Spleen (tissue), 11 donors: ENCODE data around the gene CREB1. TPM values are rescaled to one million over a fixed set of nuclear protein-coding genes. Genes with fewer than 3 reads are reported as not detected.
A peak's percentile ranks its signal among the peaks of the same experiment; 100 is the strongest.
"Not testable (repeated sequence)": the region's sequence is repeated elsewhere in the genome, so short reads cannot be mapped to it uniquely, and the experiment has no call there.

Experiments used
- DNase-seq: peaks from one replicate; pipeline ENCODE4 v3.0.0-alpha.2; 2020
- H3K27ac ChIP-seq, 8 donors: fragments of 200-600 bp; sonication (generic) in 7 of 8; 1 replicate in 4 of 8; 2 replicates in 4 of 8; pipeline versions ENCODE4 v1.5.0 to v1.8.0; 2016 to 2021; ENCODE audit warnings: inconsistent platforms in 4 of 8, mild to moderate bottlenecking in 4 of 8, moderate library complexity in 1 of 8
- H3K27me3 ChIP-seq, 7 donors: fragments of 200-600 bp; sonication (generic) in 6 of 7; replicated peaks in 1 of 7; 1 replicate in 4 of 7; 2 replicates in 3 of 7; pipeline versions ENCODE4 v1.5.0 to v1.8.0; 2016 to 2021; ENCODE audit warnings: inconsistent platforms in 3 of 7, mild to moderate bottlenecking in 1 of 7
- H3K36me3 ChIP-seq, 6 donors: fragments of 200-600 bp; sonication (generic) in 5 of 6; 1 replicate in 4 of 6; 2 replicates in 2 of 6; pipeline versions ENCODE4 v1.5.0 to v1.8.0; 2016 to 2021; ENCODE audit warnings: inconsistent platforms in 2 of 6
- H3K4me1 ChIP-seq, 6 donors: fragments of 200-600 bp; sonication (generic) in 5 of 6; 1 replicate in 3 of 6; 2 replicates in 3 of 6; pipeline versions ENCODE4 v1.5.0 to v1.8.0; 2016 to 2021; ENCODE audit warnings: inconsistent platforms in 3 of 6
- H3K4me3 ChIP-seq, 8 donors: fragments of 200-600 bp; sonication (generic) in 7 of 8; 1 replicate in 4 of 8; 2 replicates in 4 of 8; pipeline versions ENCODE4 v1.5.0 to v1.8.0; 2016 to 2021; ENCODE audit warnings: inconsistent platforms in 4 of 8, mild to moderate bottlenecking in 4 of 8, moderate library complexity in 2 of 8
- H3K9me3 ChIP-seq, 8 donors: fragments of 200-600 bp; sonication (generic) in 7 of 8; 1 replicate in 4 of 8; 2 replicates in 4 of 8; pipeline versions ENCODE4 v1.5.0 to v1.8.0; 2016 to 2021; ENCODE audit warnings: inconsistent platforms in 4 of 8
- POLR2A ChIP-seq, 3 donors: fragments of 450-650 bp; IDR thresholded peaks; one replicate each; pipeline ENCODE4 v1.5.1; 2017; ENCODE audit warnings: antibody characterized with exemption in 3 of 3, mild to moderate bottlenecking in 1 of 3
- POLR2AphosphoS5 ChIP-seq, 3 donors: sonication (generic); formaldehyde crosslinking; IDR thresholded peaks; one replicate each; pipeline ENCODE4 v1.5.1; 2017; ENCODE audit warnings: antibody characterized with exemption in 3 of 3
- WGBS, 5 donors: extraction: QIAGEN DNeasy Blood & Tissue Kit in 3 of 5; methylation state at CpG; one replicate each; pipeline versions ENCODE4 v1.1.5 to v1.1.7; 2013 to 2018; 5-methylcytosine and 5-hydroxymethylcytosine counted together
- intact Hi-C: fragments of 100-400 bp; cut with DNase I; formaldehyde crosslinking; loops from one replicate; pipeline ENCODE4 v1.15.0; 2023; ENCODE audit warnings: low total_unique reads
- polyA plus RNA-seq, 3 donors: library from polyadenylated mRNA; stranded (reverse); fragments of 200-250 nt; gene quantifications; one replicate each; pipeline ENCODE4 v1.2.1, GENCODE V29; 2013
- total RNA-seq, 7 donors: library from RNA; depleted of rRNA in 3 of 7; stranded (reverse); fragments of >200 nt in 3 of 7; fragmentation: NEBNext Ultra II Directional in 4 of 7; extraction: Animal tissue kit (Norgen Biotek cat#: 25700) in 4 of 7; gene quantifications; one replicate each; pipeline versions ENCODE4 v1.1.0 to v1.2.1, GENCODE V29; 2016 to 2021
- TF ChIP-seq, protein P1 (sequence below), 11 experiments: fragments of 200-600 bp in 7 of 11; fragments of 450-650 bp in 4 of 11; sonication (generic) in 4 of 11; IDR thresholded peaks in 8 of 11; conservative IDR thresholded peaks in 3 of 11; 1 replicate in 7 of 11; 2 replicates in 4 of 11; pipeline versions ENCODE4 v1.4.0 to v1.8.0; 2016 to 2021; ENCODE audit warnings: antibody characterized with exemption in 11 of 11, inconsistent platforms in 4 of 11, mild to moderate bottlenecking in 1 of 11
- donor health status: healthy with polysubstance abuse.
- donor health status: DM: no; HTN: no; CAD: no; lungs with moderate emphysema.
- donor health status: DM: no; HTN: no; CAD: no.
- donor health status: Bipolar disorder and iron deficiency.
- donor health status: healthy.
- donor health status: DM: no; HTN: no; CAD: no.
- donor health status: DM: yes; HTN: yes; CAD: no.

Gene CREB1
- total and polyA plus RNA-seq, 10 donors = 8.4 to 94.7 (median 78.7) TPM

GRCh38 chr2:207630491-207630890, 100.7 kb downstream of the CREB1 start:
- Histone ChIP-seq H3K4me1 (peaks cover 0 to 33% (median 18%) of the 10 kb centered on the region in 6 donors), H3K27me3 (no peaks in the 10 kb centered on the region), H3K4me3 (no peak overlapping the region), H3K27ac (no peak overlapping the region), H3K9me3 (no peaks in the 10 kb centered on the region), H3K36me3 (no peaks in the 10 kb centered on the region)
- intact Hi-C loops = no loop called here
- 63 to 76% (median 73%) methylated on average over 4 of the region's 4 CpGs for WGBS, 5 donors
- DNase-seq = no peak
- TF ChIP-seq, protein P1, sequence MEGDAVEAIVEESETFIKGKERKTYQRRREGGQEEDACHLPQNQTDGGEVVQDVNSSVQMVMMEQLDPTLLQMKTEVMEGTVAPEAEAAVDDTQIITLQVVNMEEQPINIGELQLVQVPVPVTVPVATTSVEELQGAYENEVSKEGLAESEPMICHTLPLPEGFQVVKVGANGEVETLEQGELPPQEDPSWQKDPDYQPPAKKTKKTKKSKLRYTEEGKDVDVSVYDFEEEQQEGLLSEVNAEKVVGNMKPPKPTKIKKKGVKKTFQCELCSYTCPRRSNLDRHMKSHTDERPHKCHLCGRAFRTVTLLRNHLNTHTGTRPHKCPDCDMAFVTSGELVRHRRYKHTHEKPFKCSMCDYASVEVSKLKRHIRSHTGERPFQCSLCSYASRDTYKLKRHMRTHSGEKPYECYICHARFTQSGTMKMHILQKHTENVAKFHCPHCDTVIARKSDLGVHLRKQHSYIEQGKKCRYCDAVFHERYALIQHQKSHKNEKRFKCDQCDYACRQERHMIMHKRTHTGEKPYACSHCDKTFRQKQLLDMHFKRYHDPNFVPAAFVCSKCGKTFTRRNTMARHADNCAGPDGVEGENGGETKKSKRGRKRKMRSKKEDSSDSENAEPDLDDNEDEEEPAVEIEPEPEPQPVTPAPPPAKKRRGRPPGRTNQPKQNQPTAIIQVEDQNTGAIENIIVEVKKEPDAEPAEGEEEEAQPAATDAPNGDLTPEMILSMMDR (IDR thresholded peaks at IDR 0.05 in 8 of 11, conservative IDR thresholded peaks at IDR 0.05 in 3 of 11) = no peak
- TF ChIP-seq POLR2AphosphoS5 (IDR thresholded peaks at IDR 0.05) (no peak), POLR2A (IDR thresholded peaks at IDR 0.05) (no peak)

DNA sequence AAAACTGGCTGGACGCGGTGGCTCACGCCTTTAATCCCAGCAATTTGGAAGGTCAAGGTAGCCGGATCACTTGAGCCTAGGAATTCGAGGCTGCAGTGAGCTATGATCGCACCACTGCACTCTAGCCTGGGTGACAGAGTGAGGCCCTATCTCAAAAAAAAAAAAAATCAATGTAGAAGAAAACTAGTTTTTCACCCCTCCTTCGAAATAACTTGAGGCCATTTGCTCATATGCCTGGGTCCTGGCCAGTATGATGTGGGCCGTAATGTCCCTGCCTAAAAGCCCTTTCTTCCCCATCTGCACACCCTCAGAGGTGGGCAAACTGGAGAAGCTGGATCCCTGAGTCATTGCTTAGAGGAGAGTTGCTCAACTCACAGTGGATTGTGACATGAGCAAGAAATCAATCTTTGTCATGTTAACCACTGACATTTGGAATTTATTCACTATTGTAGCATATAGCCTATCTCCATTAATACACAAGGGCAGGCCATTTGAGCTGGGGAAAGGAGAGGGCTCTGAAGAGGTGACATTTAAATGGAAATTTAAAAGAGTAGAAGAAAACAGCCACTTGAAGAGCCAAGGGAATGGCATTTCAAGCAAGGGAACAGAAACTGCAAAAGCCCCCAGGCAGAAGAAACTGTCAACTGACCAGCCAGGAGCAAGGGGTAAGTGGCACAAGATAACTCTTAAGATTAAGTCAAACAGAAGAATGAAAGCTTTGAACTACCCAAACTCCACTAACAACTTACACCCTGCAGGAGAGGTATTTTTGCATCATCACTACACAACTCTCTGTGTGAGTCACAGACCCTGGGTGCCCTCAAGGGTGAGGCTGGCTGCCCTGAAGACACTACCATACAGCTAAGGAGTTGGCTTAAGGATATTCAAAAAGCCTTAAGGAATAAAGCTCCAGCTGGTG, 103.1 kb downstream of the CREB1 start:
- H3K27me3 ChIP-seq = no peaks in the 10 kb centered on the region
- TF ChIP-seq, protein P1 (IDR thresholded peaks at IDR 0.05 in 8 of 11, conservative IDR thresholded peaks at IDR 0.05 in 3 of 11) = no peak
- TF ChIP-seq POLR2AphosphoS5 (IDR thresholded peaks at IDR 0.05) = peak in 1 of 3 donors; percentile 30
- peak overlapping the region in 5 of 8 donors; percentile 27 to 66 (median 38) for H3K27ac ChIP-seq
- WGBS, 5 donors = 79 to 95% (median 86%) methylated on average over 8 of the region's 8 CpGs
- no peaks in the 10 kb centered on the region for H3K9me3 ChIP-seq
- DNase-seq = no peak
- peaks cover 0 to 14% (median 5%) of the 10 kb centered on the region in 6 donors for H3K4me1 ChIP-seq
- no peaks in the 10 kb centered on the region for H3K36me3 ChIP-seq
- no peak overlapping the region for H3K4me3 ChIP-seq
- intact Hi-C loops = no loop called here

GRCh38 chr2:207633686-207634085, 103.9 kb downstream of the CREB1 start:
- Histone ChIP-seq H3K36me3 (no peaks in the 10 kb centered on the region), H3K4me3 (no peak overlapping the region), H3K27ac (peak overlapping the region in 1 of 8 donors; percentile 66), H3K27me3 (no peaks in the 10 kb centered on the region), H3K9me3 (no peaks in the 10 kb centered on the region), H3K4me1 (peaks cover 0 to 14% (median 5%) of the 10 kb centered on the region in 6 donors)
- intact Hi-C loops = no loop called here
- DNase-seq = no peak
- TF ChIP-seq, protein P1 (IDR thresholded peaks at IDR 0.05 in 8 of 11, conservative IDR thresholded peaks at IDR 0.05 in 3 of 11) = no peak
- TF ChIP-seq POLR2A (IDR thresholded peaks at IDR 0.05) (no peak), POLR2AphosphoS5 (IDR thresholded peaks at IDR 0.05) (no peak)
- WGBS, 5 donors = 87 to 92% (median 90%) methylated on average over 3 of the region's 3 CpGs

- H3K27ac ChIP-seq = no peak overlapping the region
- H3K4me3 ChIP-seq = no peak overlapping the region
- no peaks in the 10 kb centered on the region for H3K36me3 ChIP-seq
- peaks cover 0 to 14% (median 5%) of the 10 kb centered on the region in 6 donors for H3K4me1 ChIP-seq
- TF ChIP-seq POLR2AphosphoS5 (IDR thresholded peaks at IDR 0.05) (no peak), POLR2A (IDR thresholded peaks at IDR 0.05) (no peak)
- TF ChIP-seq, protein P1 (IDR thresholded peaks at IDR 0.05 in 8 of 11, conservative IDR thresholded peaks at IDR 0.05 in 3 of 11) = no peak
- peaks cover 0 to 11% (median 9%) of the 10 kb centered on the region in 8 donors for H3K9me3 ChIP-seq
- no peaks in the 10 kb centered on the region for H3K27me3 ChIP-seq
- no peak for DNase-seq
- WGBS, 5 donors = 84 to 87% (median 85%) methylated on average over 10 to 11 of the region's 11 CpGs
- intact Hi-C loops = no loop called here
These were observed 105.9 kb downstream of the CREB1 start for GRCh38 chr2:207635468-207636200.

DNA sequence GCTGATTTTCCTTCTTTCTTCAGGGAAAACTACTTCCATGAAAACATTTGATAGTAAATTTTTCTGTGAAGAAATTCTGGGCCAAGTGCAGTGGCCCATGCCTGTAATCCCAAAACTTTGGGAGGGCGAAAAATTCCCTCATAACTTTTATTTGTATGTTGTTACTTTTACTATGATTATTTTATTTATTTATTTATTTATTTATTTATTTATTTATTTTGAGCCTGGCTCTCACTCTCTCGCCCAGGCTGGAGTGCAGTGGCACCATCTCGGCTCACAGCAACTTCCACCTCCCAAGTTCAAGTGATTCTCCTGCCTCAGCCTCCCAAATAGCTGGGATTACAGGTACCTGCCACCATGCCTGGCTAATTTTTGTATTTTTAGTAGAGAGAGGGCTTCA, 109.5 kb downstream of the CREB1 start:
- WGBS, 5 donors = 91 to 97% (median 95%) methylated on average over 3 of the region's 3 CpGs
- H3K27me3 ChIP-seq, DNase-seq, H3K27ac ChIP-seq, H3K4me3 ChIP-seq, intact Hi-C loops, H3K36me3 ChIP-seq, H3K4me1 ChIP-seq: not testable (repeated sequence)
- H3K9me3 ChIP-seq = peaks cover 0 to 17% (median 14%) of the 10 kb centered on the region in 8 donors
